ENCODE data around the gene BACE1.

The BACE1 gene

DNA sequence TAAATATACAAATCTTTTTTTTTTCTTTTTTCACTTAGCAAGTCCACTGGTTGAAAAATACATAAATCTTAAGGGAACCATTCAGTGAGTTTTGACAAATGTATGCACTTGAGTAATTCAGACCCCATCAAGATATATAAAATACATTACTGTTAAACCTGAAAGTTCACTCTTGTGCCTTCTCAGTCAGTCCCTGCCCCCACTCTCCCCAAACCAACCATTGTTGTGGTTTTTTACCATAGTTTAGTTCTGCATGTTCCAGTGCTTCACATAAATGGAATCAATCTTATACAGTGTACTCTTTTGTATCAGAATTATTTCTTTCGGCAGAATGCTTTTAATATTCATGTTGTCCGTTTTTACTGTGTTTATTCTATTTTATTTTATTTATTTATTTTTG lies 57.5 kb downstream of the BACE1 start:
- no peak overlapping the region for H3K4me2 ChIP-seq (ENCODE audit: low read length)
- no peaks in the 10 kb centered on the region for H3K79me2 ChIP-seq (ENCODE audit: control insufficient read depth, low read length)
- no peak for TF ChIP-seq EZH2phosphoT487 (IDR thresholded peaks at IDR 0.05; ENCODE audit: borderline replicate concordance, low read length)
- TF ChIP-seq, protein P1, sequence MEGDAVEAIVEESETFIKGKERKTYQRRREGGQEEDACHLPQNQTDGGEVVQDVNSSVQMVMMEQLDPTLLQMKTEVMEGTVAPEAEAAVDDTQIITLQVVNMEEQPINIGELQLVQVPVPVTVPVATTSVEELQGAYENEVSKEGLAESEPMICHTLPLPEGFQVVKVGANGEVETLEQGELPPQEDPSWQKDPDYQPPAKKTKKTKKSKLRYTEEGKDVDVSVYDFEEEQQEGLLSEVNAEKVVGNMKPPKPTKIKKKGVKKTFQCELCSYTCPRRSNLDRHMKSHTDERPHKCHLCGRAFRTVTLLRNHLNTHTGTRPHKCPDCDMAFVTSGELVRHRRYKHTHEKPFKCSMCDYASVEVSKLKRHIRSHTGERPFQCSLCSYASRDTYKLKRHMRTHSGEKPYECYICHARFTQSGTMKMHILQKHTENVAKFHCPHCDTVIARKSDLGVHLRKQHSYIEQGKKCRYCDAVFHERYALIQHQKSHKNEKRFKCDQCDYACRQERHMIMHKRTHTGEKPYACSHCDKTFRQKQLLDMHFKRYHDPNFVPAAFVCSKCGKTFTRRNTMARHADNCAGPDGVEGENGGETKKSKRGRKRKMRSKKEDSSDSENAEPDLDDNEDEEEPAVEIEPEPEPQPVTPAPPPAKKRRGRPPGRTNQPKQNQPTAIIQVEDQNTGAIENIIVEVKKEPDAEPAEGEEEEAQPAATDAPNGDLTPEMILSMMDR (IDR thresholded peaks at IDR 0.05; ENCODE audit: low read depth, low read length, poor library complexity, severe bottlenecking), result no peak
- H3K36me3 ChIP-seq (ENCODE audit: control insufficient read depth, low read length), result no peaks in the 10 kb centered on the region
- H3F3A ChIP-seq (ENCODE audit: control insufficient read depth, insufficient read depth), result no peaks in the 10 kb centered on the region
- H3K4me1 ChIP-seq (ENCODE audit: control insufficient read depth, low read length), result no peaks in the 10 kb centered on the region
- no peaks in the 10 kb centered on the region for H3K27me3 ChIP-seq (ENCODE audit: control insufficient read depth, low read length)
- H3K9me3 ChIP-seq (ENCODE audit: control insufficient read depth, insufficient read depth, low read length), result no peaks in the 10 kb centered on the region
- no peaks in the 10 kb centered on the region for H4K20me1 ChIP-seq (ENCODE audit: control insufficient read depth, insufficient read depth, low read depth, low read length)
- H3K9me2 ChIP-seq (replicated peaks; ENCODE audit: control insufficient read depth, low read length), result no peaks in the 10 kb centered on the region
- H3K27ac ChIP-seq (ENCODE audit: low read depth, low read length), result no peak overlapping the region
- no peak overlapping the region for H3K4me3 ChIP-seq (ENCODE audit: low read length)

DNA sequence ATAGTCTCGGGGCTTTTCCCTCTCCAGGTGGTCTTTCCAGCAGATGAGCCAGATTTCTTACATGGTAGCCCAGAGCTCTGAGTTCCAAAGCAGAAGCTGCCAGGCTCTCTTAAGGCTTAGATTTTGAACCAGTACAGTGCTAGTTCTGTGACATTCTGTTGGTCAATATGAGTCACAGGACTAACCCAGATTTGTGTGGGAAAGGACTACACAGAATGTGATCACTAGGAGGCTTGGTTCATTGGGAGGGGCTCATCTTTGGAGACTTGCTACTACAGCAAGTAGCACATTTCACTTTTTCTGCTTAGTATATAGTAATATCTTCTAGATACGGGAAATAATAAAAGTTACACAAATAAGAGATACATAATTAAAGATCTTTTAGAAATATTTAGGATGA lies 59.5 kb downstream of the BACE1 start:
- Histone ChIP-seq H3K4me3 (ENCODE audit: low read length) (no peak overlapping the region), H3K27me3 (ENCODE audit: control insufficient read depth, low read length) (no peaks in the 10 kb centered on the region), H3K9me3 (ENCODE audit: control insufficient read depth, insufficient read depth, low read length) (no peaks in the 10 kb centered on the region), H3K4me1 (ENCODE audit: control insufficient read depth, low read length) (no peaks in the 10 kb centered on the region), H3K9me2 (replicated peaks; ENCODE audit: control insufficient read depth, low read length) (no peaks in the 10 kb centered on the region), H3F3A (ENCODE audit: control insufficient read depth, insufficient read depth) (no peaks in the 10 kb centered on the region), H3K27ac (ENCODE audit: low read depth, low read length) (no peak overlapping the region), H3K36me3 (ENCODE audit: control insufficient read depth, low read length) (no peaks in the 10 kb centered on the region), H3K4me2 (ENCODE audit: low read length) (no peak overlapping the region), H3K79me2 (ENCODE audit: control insufficient read depth, low read length) (no peaks in the 10 kb centered on the region), H4K20me1 (ENCODE audit: control insufficient read depth, insufficient read depth, low read depth, low read length) (no peaks in the 10 kb centered on the region)
- TF ChIP-seq EZH2phosphoT487 (IDR thresholded peaks at IDR 0.05; ENCODE audit: borderline replicate concordance, low read length), result no peak
- TF ChIP-seq, protein P1 (IDR thresholded peaks at IDR 0.05; ENCODE audit: low read depth, low read length, poor library complexity, severe bottlenecking), result no peak

DNA sequence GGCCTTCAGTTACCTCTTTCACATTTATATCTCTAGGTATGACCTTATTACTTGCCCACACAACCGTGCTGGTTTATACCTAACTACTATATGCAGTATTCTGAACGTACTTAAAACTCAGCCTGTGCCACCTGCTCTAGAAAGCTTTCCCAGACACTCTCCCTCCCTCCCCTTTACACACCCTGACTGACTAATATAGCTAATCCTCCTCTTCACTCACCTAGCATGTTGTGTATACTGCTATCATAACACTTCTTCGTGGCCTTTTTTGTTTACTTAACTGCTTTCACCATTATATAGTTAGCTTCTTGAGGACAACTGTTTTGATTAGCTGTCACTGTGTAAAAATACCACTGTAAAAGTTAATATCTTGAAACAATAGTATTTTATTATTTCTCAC lies 60.1 kb downstream of the BACE1 start:
- no peaks in the 10 kb centered on the region for H3K9me2 ChIP-seq (replicated peaks; ENCODE audit: control insufficient read depth, low read length)
- H3K9me3 ChIP-seq (ENCODE audit: control insufficient read depth, insufficient read depth, low read length), result no peaks in the 10 kb centered on the region
- no peak overlapping the region for H3K4me2 ChIP-seq (ENCODE audit: low read length)
- H3K27me3 ChIP-seq (ENCODE audit: control insufficient read depth, low read length), result no peaks in the 10 kb centered on the region
- no peaks in the 10 kb centered on the region for H3K36me3 ChIP-seq (ENCODE audit: control insufficient read depth, low read length)
- H3K79me2 ChIP-seq (ENCODE audit: control insufficient read depth, low read length), result no peaks in the 10 kb centered on the region
- H3K4me3 ChIP-seq (ENCODE audit: low read length), result no peak overlapping the region
- no peak for TF ChIP-seq EZH2phosphoT487 (IDR thresholded peaks at IDR 0.05; ENCODE audit: borderline replicate concordance, low read length)
- no peak overlapping the region for H3K27ac ChIP-seq (ENCODE audit: low read depth, low read length)
- no peaks in the 10 kb centered on the region for H3F3A ChIP-seq (ENCODE audit: control insufficient read depth, insufficient read depth)
- H3K4me1 ChIP-seq (ENCODE audit: control insufficient read depth, low read length), result no peaks in the 10 kb centered on the region
- no peaks in the 10 kb centered on the region for H4K20me1 ChIP-seq (ENCODE audit: control insufficient read depth, insufficient read depth, low read depth, low read length)

DNA sequence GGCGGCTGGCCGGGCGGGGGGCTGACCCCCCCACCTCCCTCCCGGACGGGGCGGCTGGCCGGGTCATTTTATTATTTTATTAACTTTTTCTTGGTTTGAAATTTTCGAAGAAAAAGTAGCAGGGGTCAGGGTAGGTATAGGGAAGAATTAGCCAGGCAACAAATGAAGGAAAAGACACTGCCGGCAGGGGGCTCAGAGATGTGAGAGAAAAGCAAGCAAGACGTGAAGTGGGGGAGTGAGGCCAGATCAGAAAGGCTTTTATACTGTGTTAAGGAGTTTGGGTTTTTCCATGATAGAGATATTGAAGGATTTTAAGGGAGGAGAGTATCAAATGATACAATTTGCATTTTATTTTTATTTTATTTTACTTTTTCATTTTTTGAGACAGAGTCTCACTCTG lies 64.5 kb downstream of the BACE1 start:
- no peaks in the 10 kb centered on the region for H3K9me3 ChIP-seq (ENCODE audit: control insufficient read depth, insufficient read depth, low read length)
- no peak overlapping the region for H3K4me3 ChIP-seq (ENCODE audit: low read length)
- TF ChIP-seq EZH2phosphoT487 (IDR thresholded peaks at IDR 0.05; ENCODE audit: borderline replicate concordance, low read length), result no peak
- TF ChIP-seq, protein P1 (IDR thresholded peaks at IDR 0.05; ENCODE audit: low read depth, low read length, poor library complexity, severe bottlenecking), result no peak
- no peaks in the 10 kb centered on the region for H3K27me3 ChIP-seq (ENCODE audit: control insufficient read depth, low read length)
- H3F3A ChIP-seq (ENCODE audit: control insufficient read depth, insufficient read depth), result peaks cover 2% of the 10 kb centered on the region; the same call in 1 of the 2 replicates
- H3K4me2 ChIP-seq (ENCODE audit: low read length), result no peak overlapping the region
- peaks cover 15% of the 10 kb centered on the region for H3K36me3 ChIP-seq (ENCODE audit: control insufficient read depth, low read length)
- H3K9me2 ChIP-seq (replicated peaks; ENCODE audit: control insufficient read depth, low read length), result no peaks in the 10 kb centered on the region
- no peak overlapping the region for H3K27ac ChIP-seq (ENCODE audit: low read depth, low read length)
- H4K20me1 ChIP-seq (ENCODE audit: control insufficient read depth, insufficient read depth, low read depth, low read length), result no peaks in the 10 kb centered on the region
- no peaks in the 10 kb centered on the region for H3K79me2 ChIP-seq (ENCODE audit: control insufficient read depth, low read length)
- H3K4me1 ChIP-seq (ENCODE audit: control insufficient read depth, low read length), result no peaks in the 10 kb centered on the region

Measured in DOHH2 (cell line).